Stimulated activated CD4-positive, alpha-beta T cell treated with anti-CD3 and anti-CD28 coated beads, TNF-alpha, amount 100 ng/mL, for 48 hours (primary cell): ENCODE results near the gene ACKR4.
"Not testable (repeated sequence)": the region's sequence is repeated elsewhere in the genome, so short reads cannot be mapped to it uniquely, and the experiment has no call there.

Experiments
- DNase-seq, 3 donors: peaks; one replicate each; pipeline ENCODE4 v3.0.0-alpha.2; 2020; ENCODE audit warnings: low read depth in 3 of 3

The ACKR4 gene

GRCh38 chr3:132596816-132597433 lies at the start of gene ACKR4:
ACKR4 (plus strand) TSS chr3:132597270; CDS start chr3:132600398, 3,128 bp downstream.
- DNase-seq = no peak

GRCh38 chr3:132549169-132549568 lies 47.9 kb upstream of the ACKR4 start:
- DNase-seq = no peak

GRCh38 chr3:132549890-132550578 lies 47.0 kb upstream of the ACKR4 start:
- DNase-seq = no peak

GRCh38 chr3:132550579-132551305 lies 46.3 kb upstream of the ACKR4 start:
- DNase-seq = no peak

GRCh38 chr3:132553826-132554225 lies 43.2 kb upstream of the ACKR4 start:
- no peak for DNase-seq

GRCh38 chr3:132554437-132554836 lies 42.6 kb upstream of the ACKR4 start:
- no peak for DNase-seq

- no peak for DNase-seq
Observed at GRCh38 chr3:132555306-132556035, 41.6 kb upstream of the ACKR4 start.

GRCh38 chr3:132556036-132556386 lies 41.1 kb upstream of the ACKR4 start:
- not testable (repeated sequence) for DNase-seq

- DNase-seq = no peak
Observed at GRCh38 chr3:132556508-132557159, 40.4 kb upstream of the ACKR4 start.

GRCh38 chr3:132561003-132561402 lies 36.1 kb upstream of the ACKR4 start:
- no peak for DNase-seq

GRCh38 chr3:132563420-132564069 lies 33.5 kb upstream of the ACKR4 start:
- DNase-seq = no peak

- no peak for DNase-seq
Observed at GRCh38 chr3:132564070-132564465, 33.0 kb upstream of the ACKR4 start.

GRCh38 chr3:132568422-132568821 lies 28.6 kb upstream of the ACKR4 start:
- no peak for DNase-seq

- no peak for DNase-seq
Observed at GRCh38 chr3:132569153-132569552, 27.9 kb upstream of the ACKR4 start.

GRCh38 chr3:132569580-132569979 lies 27.5 kb upstream of the ACKR4 start:
- no peak for DNase-seq

GRCh38 chr3:132570016-132570415 lies 27.1 kb upstream of the ACKR4 start:
- DNase-seq = no peak

GRCh38 chr3:132573797-132574211 lies 23.3 kb upstream of the ACKR4 start:
- no peak for DNase-seq

- no peak for DNase-seq
Observed at GRCh38 chr3:132587401-132587800, 9.7 kb upstream of the ACKR4 start.

GRCh38 chr3:132592216-132592615 lies 4.9 kb upstream of the ACKR4 start:
- DNase-seq = no peak

- no peak for DNase-seq
Observed at GRCh38 chr3:132593241-132593946, 3.7 kb upstream of the ACKR4 start.

- no peak for DNase-seq
Observed at GRCh38 chr3:132593947-132594323, 3.1 kb upstream of the ACKR4 start.
